ENCODE measurements around the gene MAPK11.
A peak's percentile ranks its signal among the peaks of the same experiment; 100 is the strongest.

MAPK11 gene

GRCh38 chr22:50224071-50224470 is 46.1 kb downstream of the MAPK11 start:
- TF ChIP-seq CTCF (IDR thresholded peaks at IDR 0.05; ENCODE audit: low read length, missing control alignments) = no peak
- no peak for DNase-seq (ENCODE audit: low read depth)
- H3K4me3 ChIP-seq (replicated peaks; ENCODE audit: low read depth, low read length) = no peak overlapping the region

- no peak for DNase-seq (ENCODE audit: low read depth)
- no peak overlapping the region for H3K4me3 ChIP-seq (replicated peaks; ENCODE audit: low read depth, low read length)
- TF ChIP-seq CTCF (IDR thresholded peaks at IDR 0.05; ENCODE audit: low read length, missing control alignments) = no peak
Measured at GRCh38 chr22:50222508-50222907, 47.7 kb downstream of the MAPK11 start.

- no peak for DNase-seq (ENCODE audit: low read depth)
- H3K4me3 ChIP-seq (replicated peaks; ENCODE audit: low read depth, low read length) = no peak overlapping the region
- no peak for TF ChIP-seq CTCF (IDR thresholded peaks at IDR 0.05; ENCODE audit: low read length, missing control alignments)
Measured at GRCh38 chr22:50221410-50222300, 48.5 kb downstream of the MAPK11 start.

GRCh38 chr22:50220603-50221409 is 49.4 kb downstream of the MAPK11 start:
- no peak for DNase-seq (ENCODE audit: low read depth)
- no peak overlapping the region for H3K4me3 ChIP-seq (replicated peaks; ENCODE audit: low read depth, low read length)
- TF ChIP-seq CTCF (IDR thresholded peaks at IDR 0.05; ENCODE audit: low read length, missing control alignments) = no peak

GRCh38 chr22:50219800-50220602 is 50.2 kb downstream of the MAPK11 start:
- TF ChIP-seq CTCF (IDR thresholded peaks at IDR 0.05; ENCODE audit: low read length, missing control alignments) = no peak
- no peak overlapping the region for H3K4me3 ChIP-seq (replicated peaks; ENCODE audit: low read depth, low read length)
- DNase-seq (ENCODE audit: low read depth) = no peak

- peak; percentile 82 for DNase-seq (ENCODE audit: low read depth)
Measured at GRCh38 chr22:50218996-50219727, 51.0 kb downstream of the MAPK11 start.

More at GRCh38 chr22:50218996-50219727, 51.0 kb downstream of the MAPK11 start:
- H3K4me3 ChIP-seq (replicated peaks; ENCODE audit: low read depth, low read length) = no peak overlapping the region
- no peak for TF ChIP-seq CTCF (IDR thresholded peaks at IDR 0.05; ENCODE audit: low read length, missing control alignments)

All from fibroblast of pulmonary artery (primary cell).